Bronchial epithelial cell (primary cell): ENCODE measurements around the gene C13orf46. TPM values are rescaled to one million over a fixed set of nuclear protein-coding genes. Genes with fewer than 3 reads are reported as not detected.

ENCODE experiments used
- DNase-seq: peaks from one replicate; pipeline ENCODE4 v3.0.0-alpha.2; 2010; ENCODE audit warnings: low read depth
- FAIRE-seq: peaks from 2 replicates; lab custom pipeline; 2011; peaks lifted over from hg19 to GRCh38; lab: Jason Lieb, UNC
- H3K27me3 ChIP-seq: 2 replicates; pipeline ENCODE4 v1.5.1; 2011; ENCODE audit warnings: low read length; ENCODE audit not compliant: control insufficient read depth, insufficient read depth
- H3K36me3 ChIP-seq: 2 replicates; pipeline ENCODE4 v1.5.1; 2011; ENCODE audit warnings: low read length; ENCODE audit not compliant: control insufficient read depth, insufficient read depth
- H3K4me3 ChIP-seq: 2 replicates; pipeline ENCODE4 v1.5.1; 2011; ENCODE audit warnings: mild to moderate bottlenecking, low read depth, low read length, control low read depth
- CTCF ChIP-seq: IDR thresholded peaks from 2 replicates; pipeline ENCODE4 v1.5.1; 2011; ENCODE audit warnings: mild to moderate bottlenecking, moderate library complexity, low read length, control low read depth, inconsistent platforms; ENCODE audit not compliant: insufficient read depth, severe bottlenecking
- total RNA-seq: library from RNA; depleted of rRNA; stranded (reverse); fragments of >200 nt; gene quantifications from 2 replicates; pipeline ENCODE4 v1.2.1, GENCODE V29; 2014

C13orf46 gene
- total RNA-seq, 1 donor from 2014 or later: not detected

GRCh38 chr13:114012141-114012540 lies 38.3 kb upstream of the C13orf46 start:
- no peaks in the 10 kb centered on the region for H3K36me3 ChIP-seq
- DNase-seq (no peak), FAIRE-seq (no peak)
- no peak for TF ChIP-seq CTCF
- H3K4me3 ChIP-seq: no peak overlapping the region
- no peaks in the 10 kb centered on the region for H3K27me3 ChIP-seq

GRCh38 chr13:114011226-114011625 lies 37.4 kb upstream of the C13orf46 start:
- FAIRE-seq (no peak), DNase-seq (no peak)
- Histone ChIP-seq H3K27me3 (no peaks in the 10 kb centered on the region), H3K4me3 (no peak overlapping the region), H3K36me3 (no peaks in the 10 kb centered on the region)
- TF ChIP-seq CTCF: no peak

GRCh38 chr13:114010401-114011101 lies 36.7 kb upstream of the C13orf46 start:
- TF ChIP-seq CTCF: no peak
- no peak for FAIRE-seq
- Histone ChIP-seq H3K27me3 (no peaks in the 10 kb centered on the region), H3K36me3 (no peaks in the 10 kb centered on the region), H3K4me3 (no peak overlapping the region)
- no peak for DNase-seq

GRCh38 chr13:114009590-114010400 lies 35.9 kb upstream of the C13orf46 start:
- no peak for TF ChIP-seq CTCF
- H3K4me3 ChIP-seq: no peak overlapping the region
- H3K27me3 ChIP-seq: no peaks in the 10 kb centered on the region
- no peaks in the 10 kb centered on the region for H3K36me3 ChIP-seq
- FAIRE-seq: no peak
- DNase-seq: no peak

- FAIRE-seq (no peak), DNase-seq (no peak)
- Histone ChIP-seq H3K27me3 (no peaks in the 10 kb centered on the region), H3K4me3 (no peak overlapping the region), H3K36me3 (no peaks in the 10 kb centered on the region)
- TF ChIP-seq CTCF: no peak
These were observed 35.2 kb upstream of the C13orf46 start for GRCh38 chr13:114008964-114009589.
